DND-41 (cell line): ENCODE measurements around the gene DEFB124.

Source experiments
- EZH2 ChIP-seq: IDR thresholded peaks from 3 replicates; pipeline ENCODE4 v1.6.1; 2012; ENCODE audit warnings: borderline replicate concordance, low read depth, mild to moderate bottlenecking, moderate library complexity, low read length, inconsistent platforms; ENCODE audit not compliant: severe bottlenecking
- TF ChIP-seq, protein P1 (sequence below): IDR thresholded peaks from 2 replicates; pipeline ENCODE4 v1.5.1; 2012; ENCODE audit warnings: borderline replicate concordance, low read length, moderate library complexity, mild to moderate bottlenecking; ENCODE audit not compliant: poor library complexity, severe bottlenecking; ENCODE audit errors: extremely low read depth

DNA sequence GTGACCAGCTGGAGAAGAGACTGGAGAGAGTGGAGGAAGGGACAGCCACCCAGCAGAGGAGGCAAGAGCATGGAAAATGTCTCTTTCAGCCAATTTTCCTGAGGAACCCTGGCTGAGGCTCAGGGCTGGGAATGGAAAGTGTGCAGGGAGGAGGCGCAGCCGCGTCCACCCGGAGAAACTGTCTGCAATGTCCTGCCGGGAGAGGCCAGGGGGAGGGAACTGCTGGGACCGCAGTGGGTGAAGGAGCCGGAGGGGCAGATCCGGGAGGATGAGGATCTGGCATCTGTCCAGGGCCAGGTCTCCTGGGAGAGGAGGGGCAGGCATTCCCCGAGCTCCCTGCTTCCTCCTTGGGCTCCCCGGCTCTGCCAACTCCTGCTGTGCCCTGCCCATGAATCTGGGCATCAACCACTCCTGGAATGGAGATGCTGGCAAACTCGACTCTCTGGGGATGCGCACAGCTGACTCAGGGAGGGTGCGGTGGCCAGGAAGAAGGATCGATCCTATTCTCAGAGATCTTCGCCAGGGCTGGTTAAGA is 21.9 kb upstream of the DEFB124 start:
- TF ChIP-seq, protein P1, sequence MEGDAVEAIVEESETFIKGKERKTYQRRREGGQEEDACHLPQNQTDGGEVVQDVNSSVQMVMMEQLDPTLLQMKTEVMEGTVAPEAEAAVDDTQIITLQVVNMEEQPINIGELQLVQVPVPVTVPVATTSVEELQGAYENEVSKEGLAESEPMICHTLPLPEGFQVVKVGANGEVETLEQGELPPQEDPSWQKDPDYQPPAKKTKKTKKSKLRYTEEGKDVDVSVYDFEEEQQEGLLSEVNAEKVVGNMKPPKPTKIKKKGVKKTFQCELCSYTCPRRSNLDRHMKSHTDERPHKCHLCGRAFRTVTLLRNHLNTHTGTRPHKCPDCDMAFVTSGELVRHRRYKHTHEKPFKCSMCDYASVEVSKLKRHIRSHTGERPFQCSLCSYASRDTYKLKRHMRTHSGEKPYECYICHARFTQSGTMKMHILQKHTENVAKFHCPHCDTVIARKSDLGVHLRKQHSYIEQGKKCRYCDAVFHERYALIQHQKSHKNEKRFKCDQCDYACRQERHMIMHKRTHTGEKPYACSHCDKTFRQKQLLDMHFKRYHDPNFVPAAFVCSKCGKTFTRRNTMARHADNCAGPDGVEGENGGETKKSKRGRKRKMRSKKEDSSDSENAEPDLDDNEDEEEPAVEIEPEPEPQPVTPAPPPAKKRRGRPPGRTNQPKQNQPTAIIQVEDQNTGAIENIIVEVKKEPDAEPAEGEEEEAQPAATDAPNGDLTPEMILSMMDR, result no peak
- no peak for TF ChIP-seq EZH2
